AG10803 (cell line): ENCODE data around the gene ADCY10.
A peak's percentile ranks its signal among the peaks of the same experiment; 100 is the strongest.
"Not testable (repeated sequence)": the region's sequence is repeated elsewhere in the genome, so short reads cannot be mapped to it uniquely, and the experiment has no call there.

Experiments
- DNase-seq: peaks from one replicate; pipeline ENCODE4 v3.0.0; 2010; ENCODE audit warnings: low read depth
- H3K4me3 ChIP-seq: 2 replicates; pipeline ENCODE4 v1.5.1; 2011; ENCODE audit warnings: mild to moderate bottlenecking, low read length, control low read depth
- TF ChIP-seq, protein P1 (sequence below): conservative IDR thresholded peaks from 2 replicates; pipeline ENCODE4 v1.5.1; 2011; ENCODE audit warnings: mild to moderate bottlenecking, low read length, control low read depth, inconsistent platforms

ADCY10 gene

GRCh38 chr1:167904652-167905130 lies 9.2 kb downstream of the ADCY10 start:
- TF ChIP-seq, protein P1, sequence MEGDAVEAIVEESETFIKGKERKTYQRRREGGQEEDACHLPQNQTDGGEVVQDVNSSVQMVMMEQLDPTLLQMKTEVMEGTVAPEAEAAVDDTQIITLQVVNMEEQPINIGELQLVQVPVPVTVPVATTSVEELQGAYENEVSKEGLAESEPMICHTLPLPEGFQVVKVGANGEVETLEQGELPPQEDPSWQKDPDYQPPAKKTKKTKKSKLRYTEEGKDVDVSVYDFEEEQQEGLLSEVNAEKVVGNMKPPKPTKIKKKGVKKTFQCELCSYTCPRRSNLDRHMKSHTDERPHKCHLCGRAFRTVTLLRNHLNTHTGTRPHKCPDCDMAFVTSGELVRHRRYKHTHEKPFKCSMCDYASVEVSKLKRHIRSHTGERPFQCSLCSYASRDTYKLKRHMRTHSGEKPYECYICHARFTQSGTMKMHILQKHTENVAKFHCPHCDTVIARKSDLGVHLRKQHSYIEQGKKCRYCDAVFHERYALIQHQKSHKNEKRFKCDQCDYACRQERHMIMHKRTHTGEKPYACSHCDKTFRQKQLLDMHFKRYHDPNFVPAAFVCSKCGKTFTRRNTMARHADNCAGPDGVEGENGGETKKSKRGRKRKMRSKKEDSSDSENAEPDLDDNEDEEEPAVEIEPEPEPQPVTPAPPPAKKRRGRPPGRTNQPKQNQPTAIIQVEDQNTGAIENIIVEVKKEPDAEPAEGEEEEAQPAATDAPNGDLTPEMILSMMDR = no peak
- DNase-seq = peak; percentile 52

DNA sequence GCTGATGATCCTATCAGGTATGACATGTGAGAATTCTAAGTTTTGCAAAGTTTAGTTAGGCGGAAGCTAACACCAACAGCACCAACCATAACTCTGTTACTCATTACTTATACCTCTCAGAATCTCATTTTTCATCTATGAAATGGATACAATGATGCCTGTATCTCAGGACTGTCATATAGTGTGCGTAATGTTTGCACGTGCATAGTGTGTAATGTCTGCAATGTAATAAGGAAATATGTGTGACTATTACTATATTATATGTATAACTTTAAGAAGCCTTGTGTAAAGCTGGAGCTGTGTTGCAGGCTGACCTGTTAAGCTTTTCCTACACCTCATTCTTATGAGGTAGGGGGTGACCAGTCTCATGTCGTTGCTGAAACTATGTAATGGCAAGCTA lies 13.0 kb downstream of the ADCY10 start:
- no peak for DNase-seq
- H3K4me3 ChIP-seq = no peak overlapping the region
- TF ChIP-seq, protein P1 = no peak

More at GRCh38 chr1:167904652-167905130, 9.2 kb downstream of the ADCY10 start:
- no peak overlapping the region for H3K4me3 ChIP-seq

GRCh38 chr1:167899253-167899681 lies 14.7 kb downstream of the ADCY10 start:
- TF ChIP-seq, protein P1 = no peak
- DNase-seq = peak; percentile 77

GRCh38 chr1:167898578-167899222 lies 15.2 kb downstream of the ADCY10 start:
- DNase-seq = no peak
- no peak overlapping the region for H3K4me3 ChIP-seq
- TF ChIP-seq, protein P1 = no peak

More at GRCh38 chr1:167899253-167899681, 14.7 kb downstream of the ADCY10 start:
- no peak overlapping the region for H3K4me3 ChIP-seq

DNA sequence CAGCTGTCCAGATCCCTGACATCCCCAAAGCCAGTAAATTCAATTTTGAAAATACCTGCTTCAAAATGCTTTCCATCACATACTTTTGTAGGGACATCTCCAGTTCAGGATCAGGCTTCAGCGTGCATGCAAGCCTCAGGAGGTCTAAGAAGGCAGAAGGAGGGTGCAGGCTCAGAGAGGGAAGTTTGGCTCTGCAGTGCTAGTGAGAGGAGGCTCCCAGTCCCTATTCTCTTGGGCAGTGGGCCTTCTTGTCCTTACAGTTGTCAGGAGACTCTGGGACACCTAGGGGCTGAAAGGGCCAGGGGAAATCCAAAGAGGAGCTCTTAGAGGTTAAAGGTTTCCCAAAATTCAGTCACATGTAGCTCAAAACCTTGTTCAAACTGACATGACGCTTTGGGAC lies 20.1 kb downstream of the ADCY10 start:
- DNase-seq = no peak
- TF ChIP-seq, protein P1 = no peak
- H3K4me3 ChIP-seq = no peak overlapping the region

- DNase-seq = no peak
- no peak overlapping the region for H3K4me3 ChIP-seq
- TF ChIP-seq, protein P1 = no peak
Measured at GRCh38 chr1:167890400-167890799, 23.5 kb downstream of the ADCY10 start.

DNA sequence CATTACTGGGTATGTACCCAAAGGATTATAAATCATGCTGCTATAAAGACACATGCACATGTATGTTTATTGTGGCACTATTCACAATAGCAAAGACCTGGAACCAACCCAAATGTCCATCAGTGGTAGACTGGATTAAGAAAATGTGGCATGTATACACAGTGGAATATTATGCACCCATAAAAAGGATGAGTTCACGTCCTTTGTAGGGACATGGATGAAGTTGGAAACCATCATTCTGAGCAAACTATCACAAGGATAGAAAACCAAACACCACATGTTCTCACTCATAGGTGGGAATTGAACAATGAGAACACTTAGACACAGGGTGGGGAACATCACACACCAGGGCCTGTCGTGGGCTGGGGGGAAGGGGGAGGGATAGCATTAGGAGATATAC lies 26.7 kb downstream of the ADCY10 start:
- not testable (repeated sequence) for DNase-seq, H3K4me3 ChIP-seq

- TF ChIP-seq, protein P1 = no peak
- no peak for DNase-seq
- no peak overlapping the region for H3K4me3 ChIP-seq
Measured at GRCh38 chr1:167882376-167882775, 31.6 kb downstream of the ADCY10 start.
